ENCODE measurements around the gene CSNK1E.

- TF ChIP-seq POLR2A (IDR thresholded peaks at IDR 0.05): no peak
- TF ChIP-seq CTCF (IDR thresholded peaks at IDR 0.05): no peak
- no peak for TF ChIP-seq EP300 (IDR thresholded peaks at IDR 0.05)
- TF ChIP-seq POLR2AphosphoS5 (IDR thresholded peaks at IDR 0.05): no peak
Observed at GRCh38 chr22:38348751-38349496, 31.7 kb upstream of the CSNK1E start.
